ENCODE measurements around the gene PGAP3. TPM values are rescaled to one million over a fixed set of nuclear protein-coding genes. Genes with fewer than 3 reads are reported as not detected.

The PGAP3 gene
- total RNA-seq, 1 donor from 2014 or later = 10.7 TPM

- H3K4me3 ChIP-seq = no peak overlapping the region
- no peaks in the 10 kb centered on the region for H3K9me3 ChIP-seq (replicated peaks)
- TF ChIP-seq CTCF (IDR thresholded peaks at IDR 0.05; ENCODE audit: borderline replicate concordance) = no peak
- no peak for DNase-seq
- peaks cover 40% of the 10 kb centered on the region for H3K27me3 ChIP-seq (ENCODE audit: low read depth)
- no peaks in the 10 kb centered on the region for H3K36me3 ChIP-seq
- H3K27ac ChIP-seq (replicated peaks) = no peak overlapping the region
- intact Hi-C loops (cut with micrococcal nuclease) = loop anchor here (5.0 kb wide), 1 partner anchor 75 kb away; no protein-coding TSS in a partner anchor
- H3K4me1 ChIP-seq = peaks cover 32% of the 10 kb centered on the region
These were observed 65.4 kb downstream of the PGAP3 start for GRCh38 chr17:39622380-39623006.

- Histone ChIP-seq H3K36me3 (no peaks in the 10 kb centered on the region), H3K4me3 (no peak overlapping the region), H3K4me1 (peaks cover 31% of the 10 kb centered on the region), H3K27ac (replicated peaks) (no peak overlapping the region), H3K27me3 (ENCODE audit: low read depth) (peaks cover 35% of the 10 kb centered on the region), H3K9me3 (replicated peaks) (no peaks in the 10 kb centered on the region)
- peak; percentile 100 for TF ChIP-seq CTCF (IDR thresholded peaks at IDR 0.05; ENCODE audit: borderline replicate concordance)
- DNase-seq = peak; percentile 85
- intact Hi-C loops (cut with micrococcal nuclease) = loop anchor here (5.0 kb wide), 1 partner anchor 74 kb away; no protein-coding TSS in a partner anchor
These were observed 66.1 kb downstream of the PGAP3 start for GRCh38 chr17:39621523-39622379.

Small RNA genes within 50 kb of the gene (microRNA-seq; reads per million reads assigned to microRNA genes)
- gene MIR4728 = not detected

Other genes with a start within 250 kb of the PGAP3 start
- gene MED1, start 236.8 kb downstream of the PGAP3 start, total RNA-seq = 21.8 TPM
- gene CDK12, start 226.6 kb downstream of the PGAP3 start, total RNA-seq = 19.7 TPM
- not detected for gene NEUROD2, start 80.1 kb downstream of the PGAP3 start, total RNA-seq
- 0.36 TPM for gene PPP1R1B, start 61.1 kb downstream of the PGAP3 start, total RNA-seq
- gene STARD3, start 50.9 kb downstream of the PGAP3 start, total RNA-seq = 15.7 TPM
- 5,825 TPM for gene TCAP, start 22.7 kb downstream of the PGAP3 start, total RNA-seq
- gene PNMT, start 19.6 kb downstream of the PGAP3 start, total RNA-seq = 7.6 TPM
- gene ERBB2, start 12.0 kb upstream of the PGAP3 start, total RNA-seq = 61.0 TPM
- gene MIEN1, start 42.5 kb upstream of the PGAP3 start, total RNA-seq = 57.1 TPM
- gene GRB7, start 49.9 kb upstream of the PGAP3 start, total RNA-seq = 1.1 TPM
- gene IKZF3, start 176.3 kb upstream of the PGAP3 start, total RNA-seq = 0.16 TPM
- gene ZPBP2, start 180.1 kb upstream of the PGAP3 start, total RNA-seq = not detected
- 2.8 TPM for gene GSDMB, start 230.6 kb upstream of the PGAP3 start, total RNA-seq
- gene ORMDL3, start 239.5 kb upstream of the PGAP3 start, total RNA-seq = 44.7 TPM
- not detected for gene LRRC3C, start 239.7 kb upstream of the PGAP3 start, total RNA-seq